GM23338 (cell line): ENCODE results near the gene SMG9. TPM values are rescaled to one million over a fixed set of nuclear protein-coding genes. Genes with fewer than 3 reads are reported as not detected.

Source experiments
- ATAC-seq: fragments of 200-7000 bp; cut with Tn5 transposase; 3 replicates; pipeline ENCODE4 v1.9.1; 2020
- DNase-seq: peaks from one replicate; pipeline ENCODE4 v3.0.0-alpha.2; 2015; ENCODE audit warnings: low spot score
- H2AFZ ChIP-seq: fragments of 200-600 bp; sonication (generic); 2 replicates; pipeline ENCODE4 v1.8.0; 2016; ENCODE audit warnings: antibody characterized with exemption, mild to moderate bottlenecking, moderate library complexity
- H3F3A ChIP-seq: fragments of 200-600 bp; sonication (generic); replicated peaks from 2 replicates; pipeline ENCODE4 v1.8.0; 2017; ENCODE audit warnings: antibody characterized with exemption, mixed run types, low read depth
- H3K27ac ChIP-seq: fragments of 200-600 bp; sonication (generic); 2 replicates; pipeline ENCODE4 v1.6.1; 2016; ENCODE audit warnings: low read depth
- H3K27me3 ChIP-seq: fragments of 200-600 bp; sonication (generic); 2 replicates; pipeline ENCODE4 v1.8.0; 2016; ENCODE audit warnings: mild to moderate bottlenecking, mixed run types, moderate library complexity; ENCODE audit not compliant: insufficient read depth
- H3K36me3 ChIP-seq: fragments of 200-600 bp; sonication (generic); 2 replicates; pipeline ENCODE4 v1.8.0; 2016; ENCODE audit warnings: mild to moderate bottlenecking; ENCODE audit not compliant: insufficient read depth
- H3K4me1 ChIP-seq: fragments of 200-600 bp; sonication (generic); 2 replicates; pipeline ENCODE4 v1.8.0; 2016; ENCODE audit warnings: mild to moderate bottlenecking, moderate library complexity; ENCODE audit not compliant: insufficient read depth
- H3K4me2 ChIP-seq: fragments of 200-600 bp; sonication (generic); 2 replicates; pipeline ENCODE4 v1.7.1; 2017; ENCODE audit warnings: mixed run types
- H3K4me3 ChIP-seq: fragments of 200-600 bp; sonication (generic); 2 replicates; pipeline ENCODE4 v1.6.1; 2016; ENCODE audit warnings: mixed run types
- H3K79me2 ChIP-seq: fragments of 200-600 bp; sonication (generic); replicated peaks from 2 replicates; pipeline ENCODE4 v1.8.0; 2017; ENCODE audit warnings: mild to moderate bottlenecking; ENCODE audit not compliant: insufficient read depth
- H3K9me2 ChIP-seq: fragments of 200-600 bp; sonication (generic); 2 replicates; pipeline ENCODE4 v1.8.0; 2017; ENCODE audit not compliant: insufficient read depth
- H4K20me1 ChIP-seq: fragments of 200-600 bp; sonication (generic); replicated peaks from 2 replicates; pipeline ENCODE4 v1.8.0; 2017; ENCODE audit warnings: mild to moderate bottlenecking; ENCODE audit not compliant: insufficient read depth
- H3K27ac Mint-ChIP-seq: 2 replicates; pipeline ENCODE4 v1.8.0; 2020; ENCODE audit warnings: inconsistent platforms, mild to moderate bottlenecking, moderate library complexity, mixed read lengths
- H3K27me3 Mint-ChIP-seq: 3 replicates; pipeline ENCODE4 v1.8.0; 2022; ENCODE audit warnings: low read depth, mild to moderate bottlenecking, moderate library complexity, mixed read lengths, inconsistent platforms; ENCODE audit not compliant: insufficient read depth, poor library complexity
- H3K36me3 Mint-ChIP-seq: 3 replicates; pipeline ENCODE4 v1.8.0; 2021; ENCODE audit warnings: low read depth, mild to moderate bottlenecking, inconsistent platforms, moderate library complexity, mixed read lengths
- H3K4me1 Mint-ChIP-seq: 3 replicates; pipeline ENCODE4 v1.8.0; 2020; ENCODE audit warnings: mild to moderate bottlenecking, inconsistent platforms, mixed read lengths
- H3K4me3 Mint-ChIP-seq: 3 replicates; pipeline ENCODE4 v1.8.0; 2021; ENCODE audit warnings: moderate library complexity, mild to moderate bottlenecking, inconsistent platforms, mixed read lengths
- H3K9me3 Mint-ChIP-seq: 3 replicates; pipeline ENCODE4 v1.8.0; 2020; ENCODE audit warnings: moderate library complexity, mild to moderate bottlenecking, inconsistent platforms, mixed read lengths
- EZH2 ChIP-seq: fragments of 200-600 bp; sonication (generic); IDR thresholded peaks from one replicate; pipeline ENCODE4 v1.8.0; 2017; ENCODE audit warnings: antibody characterized with exemption, mild to moderate bottlenecking, low read depth; ENCODE audit not compliant: unreplicated experiment
- EZH2phosphoT487 ChIP-seq: fragments of 200-600 bp; sonication (generic); IDR thresholded peaks from one replicate; pipeline ENCODE4 v1.8.1; 2018; ENCODE audit warnings: antibody characterized with exemption; ENCODE audit not compliant: unreplicated experiment
- JUNB ChIP-seq: IDR thresholded peaks from one replicate; pipeline ENCODE4 v1.6.1; 2016; ENCODE audit warnings: antibody characterized with exemption; ENCODE audit not compliant: unreplicated experiment
- NANOG ChIP-seq: IDR thresholded peaks from 2 replicates; pipeline ENCODE4 v1.6.1; 2016; ENCODE audit warnings: antibody characterized with exemption, borderline replicate concordance
- POLR2AphosphoS5 ChIP-seq: IDR thresholded peaks from 2 replicates; pipeline ENCODE4 v1.6.1; 2016; ENCODE audit warnings: antibody characterized with exemption, low read depth
- STAT1 ChIP-seq: IDR thresholded peaks from one replicate; pipeline ENCODE4 v1.6.1; 2016; ENCODE audit warnings: antibody characterized with exemption; ENCODE audit not compliant: unreplicated experiment
- ZNF114 ChIP-seq: fragments of 250-450 bp; sonication (Bioruptor Pico); IDR thresholded peaks from 2 replicates; pipeline ENCODE4 v1.5.0; 2020; ENCODE audit warnings: mild to moderate bottlenecking, moderate library complexity
- ZNF331 ChIP-seq: fragments of 250-450 bp; sonication (Bioruptor Pico); IDR thresholded peaks from 2 replicates; pipeline ENCODE4 v1.5.0; 2020; ENCODE audit warnings: low read depth, mild to moderate bottlenecking, moderate library complexity
- polyA plus RNA-seq: library from polyadenylated mRNA; unstranded; fragments of >200 nt; fragmentation: Nextera tagmentation; extraction: Ambion mirVana; gene quantifications from 2 replicates; pipeline ENCODE4 v1.2.1, GENCODE V29; 2016
- total RNA-seq: library from RNA; depleted of rRNA; stranded (reverse); fragments of >200 nt; shearing (Covaris generic); gene quantifications from 2 replicates; pipeline ENCODE4 v1.2.3, GENCODE V29; 2014
- TF ChIP-seq, protein P1 (sequence below): IDR thresholded peaks from 2 replicates; pipeline ENCODE4 v1.6.1; 2016; ENCODE audit warnings: antibody characterized with exemption
- TF ChIP-seq, protein P2 (sequence below), 2 experiments: fragments of 200-600 bp in 1 of 2; sonication (generic) in 1 of 2; conservative IDR thresholded peaks; 2 replicates each; pipeline versions ENCODE4 v1.5.1 to v1.6.1; 2016 to 2017; ENCODE audit warnings: antibody characterized with exemption in 2 of 2, low read depth in 2 of 2, mild to moderate bottlenecking in 2 of 2, moderate library complexity in 1 of 2
- TF ChIP-seq, protein P3 (sequence below): IDR thresholded peaks from one replicate; pipeline ENCODE4 v1.6.1; 2018; ENCODE audit warnings: antibody characterized with exemption; ENCODE audit not compliant: unreplicated experiment

Gene SMG9
- total and polyA plus RNA-seq, 2 experiments from 2014 or later = 13.2 to 14.0 TPM

DNA sequence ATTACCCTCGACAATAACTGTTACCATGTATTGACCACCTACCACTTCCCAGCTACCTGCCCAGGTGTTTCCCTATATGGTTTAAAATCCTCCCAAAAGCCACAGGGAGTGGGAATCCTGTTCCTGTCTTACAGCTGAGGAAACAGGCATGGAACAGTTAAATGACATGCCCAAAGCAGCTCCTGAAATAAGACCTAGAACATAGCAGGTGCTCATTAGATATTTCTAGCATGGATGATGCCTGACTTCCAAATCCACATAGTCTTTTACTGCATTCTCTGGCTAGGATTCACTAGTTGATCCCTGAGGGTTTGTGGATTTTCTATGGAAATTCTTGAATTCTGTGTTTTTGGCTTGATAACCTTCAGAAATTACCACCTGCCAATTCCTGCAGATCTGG, 13.1 kb upstream of the SMG9 start:
- no peak overlapping the region for H3K27ac Mint-ChIP-seq
- no peaks in the 10 kb centered on the region for H3K36me3 Mint-ChIP-seq
- no peak for ATAC-seq

DNA sequence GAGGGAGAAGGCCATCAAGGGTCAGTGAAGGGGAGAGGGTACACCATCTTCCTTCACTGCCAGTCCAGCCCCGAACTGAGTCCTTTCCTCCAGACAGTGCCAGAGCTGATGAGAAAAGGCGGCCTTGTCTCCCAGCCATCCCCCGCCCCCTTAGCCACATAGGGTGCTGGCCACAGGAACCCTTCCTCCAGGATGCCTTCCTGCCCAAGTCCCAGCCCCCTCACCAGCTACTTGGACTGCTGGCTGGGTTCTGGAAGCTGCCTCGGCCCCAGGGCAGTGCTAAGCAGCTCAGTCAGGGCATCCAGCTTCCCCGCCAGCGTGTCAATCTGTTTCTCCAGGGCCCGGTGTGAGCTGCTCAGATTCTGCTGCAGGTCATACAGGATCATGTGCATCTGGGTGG, 12.6 kb upstream of the SMG9 start:
- no peaks in the 10 kb centered on the region for H3K9me3 Mint-ChIP-seq
- no peak for ATAC-seq
- no peak overlapping the region for H3K27ac Mint-ChIP-seq
- Histone ChIP-seq H3K4me1 (no peaks in the 10 kb centered on the region), H2AFZ (no peak overlapping the region), H4K20me1 (no peaks in the 10 kb centered on the region), H3K4me2 (no peak overlapping the region), H3K36me3 (no peaks in the 10 kb centered on the region), H3F3A (no peaks in the 10 kb centered on the region), H3K4me3 (no peak overlapping the region), H3K9me2 (no peaks in the 10 kb centered on the region), H3K79me2 (no peaks in the 10 kb centered on the region), H3K27me3 (peaks cover 10% of the 10 kb centered on the region), H3K27ac (no peak overlapping the region)
- peaks cover 13% of the 10 kb centered on the region; the same call in 1 of the 3 replicates for H3K4me1 Mint-ChIP-seq
- no peak overlapping the region for H3K4me3 Mint-ChIP-seq
- DNase-seq = no peak
- peaks cover 23% of the 10 kb centered on the region for H3K27me3 Mint-ChIP-seq
- H3K36me3 Mint-ChIP-seq = no peaks in the 10 kb centered on the region
- TF ChIP-seq EZH2 (no peak), ZNF331 (CRISPR knock-in tag) (no peak), ZNF114 (CRISPR knock-in tag) (no peak), STAT1 (no peak), POLR2AphosphoS5 (no peak), JUNB (no peak), NANOG (no peak), EZH2phosphoT487 (no peak)
- TF ChIP-seq, protein P1, sequence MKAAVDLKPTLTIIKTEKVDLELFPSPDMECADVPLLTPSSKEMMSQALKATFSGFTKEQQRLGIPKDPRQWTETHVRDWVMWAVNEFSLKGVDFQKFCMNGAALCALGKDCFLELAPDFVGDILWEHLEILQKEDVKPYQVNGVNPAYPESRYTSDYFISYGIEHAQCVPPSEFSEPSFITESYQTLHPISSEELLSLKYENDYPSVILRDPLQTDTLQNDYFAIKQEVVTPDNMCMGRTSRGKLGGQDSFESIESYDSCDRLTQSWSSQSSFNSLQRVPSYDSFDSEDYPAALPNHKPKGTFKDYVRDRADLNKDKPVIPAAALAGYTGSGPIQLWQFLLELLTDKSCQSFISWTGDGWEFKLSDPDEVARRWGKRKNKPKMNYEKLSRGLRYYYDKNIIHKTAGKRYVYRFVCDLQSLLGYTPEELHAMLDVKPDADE = no peak
- TF ChIP-seq, protein P2, sequence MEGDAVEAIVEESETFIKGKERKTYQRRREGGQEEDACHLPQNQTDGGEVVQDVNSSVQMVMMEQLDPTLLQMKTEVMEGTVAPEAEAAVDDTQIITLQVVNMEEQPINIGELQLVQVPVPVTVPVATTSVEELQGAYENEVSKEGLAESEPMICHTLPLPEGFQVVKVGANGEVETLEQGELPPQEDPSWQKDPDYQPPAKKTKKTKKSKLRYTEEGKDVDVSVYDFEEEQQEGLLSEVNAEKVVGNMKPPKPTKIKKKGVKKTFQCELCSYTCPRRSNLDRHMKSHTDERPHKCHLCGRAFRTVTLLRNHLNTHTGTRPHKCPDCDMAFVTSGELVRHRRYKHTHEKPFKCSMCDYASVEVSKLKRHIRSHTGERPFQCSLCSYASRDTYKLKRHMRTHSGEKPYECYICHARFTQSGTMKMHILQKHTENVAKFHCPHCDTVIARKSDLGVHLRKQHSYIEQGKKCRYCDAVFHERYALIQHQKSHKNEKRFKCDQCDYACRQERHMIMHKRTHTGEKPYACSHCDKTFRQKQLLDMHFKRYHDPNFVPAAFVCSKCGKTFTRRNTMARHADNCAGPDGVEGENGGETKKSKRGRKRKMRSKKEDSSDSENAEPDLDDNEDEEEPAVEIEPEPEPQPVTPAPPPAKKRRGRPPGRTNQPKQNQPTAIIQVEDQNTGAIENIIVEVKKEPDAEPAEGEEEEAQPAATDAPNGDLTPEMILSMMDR (conservative IDR thresholded peaks at IDR 0.05; ENCODE audit: low read depth in 2 of 2) = no peak
- TF ChIP-seq, protein P3, sequence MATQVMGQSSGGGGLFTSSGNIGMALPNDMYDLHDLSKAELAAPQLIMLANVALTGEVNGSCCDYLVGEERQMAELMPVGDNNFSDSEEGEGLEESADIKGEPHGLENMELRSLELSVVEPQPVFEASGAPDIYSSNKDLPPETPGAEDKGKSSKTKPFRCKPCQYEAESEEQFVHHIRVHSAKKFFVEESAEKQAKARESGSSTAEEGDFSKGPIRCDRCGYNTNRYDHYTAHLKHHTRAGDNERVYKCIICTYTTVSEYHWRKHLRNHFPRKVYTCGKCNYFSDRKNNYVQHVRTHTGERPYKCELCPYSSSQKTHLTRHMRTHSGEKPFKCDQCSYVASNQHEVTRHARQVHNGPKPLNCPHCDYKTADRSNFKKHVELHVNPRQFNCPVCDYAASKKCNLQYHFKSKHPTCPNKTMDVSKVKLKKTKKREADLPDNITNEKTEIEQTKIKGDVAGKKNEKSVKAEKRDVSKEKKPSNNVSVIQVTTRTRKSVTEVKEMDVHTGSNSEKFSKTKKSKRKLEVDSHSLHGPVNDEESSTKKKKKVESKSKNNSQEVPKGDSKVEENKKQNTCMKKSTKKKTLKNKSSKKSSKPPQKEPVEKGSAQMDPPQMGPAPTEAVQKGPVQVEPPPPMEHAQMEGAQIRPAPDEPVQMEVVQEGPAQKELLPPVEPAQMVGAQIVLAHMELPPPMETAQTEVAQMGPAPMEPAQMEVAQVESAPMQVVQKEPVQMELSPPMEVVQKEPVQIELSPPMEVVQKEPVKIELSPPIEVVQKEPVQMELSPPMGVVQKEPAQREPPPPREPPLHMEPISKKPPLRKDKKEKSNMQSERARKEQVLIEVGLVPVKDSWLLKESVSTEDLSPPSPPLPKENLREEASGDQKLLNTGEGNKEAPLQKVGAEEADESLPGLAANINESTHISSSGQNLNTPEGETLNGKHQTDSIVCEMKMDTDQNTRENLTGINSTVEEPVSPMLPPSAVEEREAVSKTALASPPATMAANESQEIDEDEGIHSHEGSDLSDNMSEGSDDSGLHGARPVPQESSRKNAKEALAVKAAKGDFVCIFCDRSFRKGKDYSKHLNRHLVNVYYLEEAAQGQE = no peak

More for the DNA sequence above, 13.1 kb upstream of the SMG9 start:
- Mint-ChIP-seq H3K9me3 (no peaks in the 10 kb centered on the region; the same call in 2 of the 3 replicates), H3K27me3 (peaks cover 28% of the 10 kb centered on the region), H3K4me3 (no peak overlapping the region), H3K4me1 (peaks cover 13% of the 10 kb centered on the region; the same call in 1 of the 3 replicates)
- H3K4me1 ChIP-seq = 0 out of 2 replicates have a peak, but pooled peaks cover under 1% of the 10 kb centered on the region
- no peak for DNase-seq
- TF ChIP-seq POLR2AphosphoS5 = no peak
- no peak for TF ChIP-seq ZNF114 (CRISPR knock-in tag)
- TF ChIP-seq STAT1 = no peak
- no peaks in the 10 kb centered on the region for H4K20me1 ChIP-seq
- H3F3A ChIP-seq = no peaks in the 10 kb centered on the region
- H3K79me2 ChIP-seq = no peaks in the 10 kb centered on the region
- H3K4me2 ChIP-seq = no peak overlapping the region
- no peak overlapping the region for H2AFZ ChIP-seq
- peaks cover 15% of the 10 kb centered on the region for H3K27me3 ChIP-seq
- H3K9me2 ChIP-seq = no peaks in the 10 kb centered on the region
- H3K4me3 ChIP-seq = no peak overlapping the region
- H3K27ac ChIP-seq = no peak overlapping the region
- no peaks in the 10 kb centered on the region for H3K36me3 ChIP-seq
